ENCODE data around the gene SIL1.

GRCh38 chr5:138918686-138919085 lies 279.5 kb downstream of the SIL1 start:
- TF ChIP-seq POLR2A (IDR thresholded peaks at IDR 0.05; ENCODE audit: low read depth, low read length) (no peak), CTCF (IDR thresholded peaks at IDR 0.05; ENCODE audit: extremely low read depth in 1 of 2, insufficient read depth in 1 of 2, low read depth in 1 of 2, low read length in 2 of 2) (no peak), EZH2 (IDR thresholded peaks at IDR 0.05; ENCODE audit: borderline replicate concordance, low read depth, low read length, severe bottlenecking) (no peak), MYC (IDR thresholded peaks at IDR 0.05; ENCODE audit: low read depth, low read length) (no peak), POLR2AphosphoS5 (IDR thresholded peaks at IDR 0.05; ENCODE audit: insufficient read depth, low read depth, low read length) (no peak), FOS (IDR thresholded peaks at IDR 0.05; ENCODE audit: borderline replicate concordance, insufficient read depth, low read length) (no peak), JUN (IDR thresholded peaks at IDR 0.05; ENCODE audit: borderline replicate concordance, insufficient read depth, insufficient read length, low read depth) (no peak), GATA2 (IDR thresholded peaks at IDR 0.05; ENCODE audit: insufficient read depth, insufficient read length, low read depth, low read length) (no peak)
- TF ChIP-seq, protein P1, sequence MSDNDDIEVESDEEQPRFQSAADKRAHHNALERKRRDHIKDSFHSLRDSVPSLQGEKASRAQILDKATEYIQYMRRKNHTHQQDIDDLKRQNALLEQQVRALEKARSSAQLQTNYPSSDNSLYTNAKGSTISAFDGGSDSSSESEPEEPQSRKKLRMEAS (IDR thresholded peaks at IDR 0.05; ENCODE audit: insufficient read depth, insufficient read length): no peak
